Measurements from ENCODE around the gene HAPSTR1. TPM values are rescaled to one million over a fixed set of nuclear protein-coding genes. Genes with fewer than 3 reads are reported as not detected.

Gene HAPSTR1
- total RNA-seq, 1 experiment from 2014 or later: 41.4 TPM

GRCh38 chr16:9124908-9125584 lies 33.6 kb downstream of the HAPSTR1 start:
- H3K36me3 ChIP-seq: peaks cover 55% of the 10 kb centered on the region

GRCh38 chr16:9125658-9126505 lies 34.4 kb downstream of the HAPSTR1 start:
- H3K4me3 ChIP-seq: no peak overlapping the region
- H3K27me3 ChIP-seq: no peaks in the 10 kb centered on the region
- peaks cover 50% of the 10 kb centered on the region for H3K36me3 ChIP-seq
- H3K9me3 ChIP-seq: no peaks in the 10 kb centered on the region
- DNase-seq: no peak

More at GRCh38 chr16:9124908-9125584, 33.6 kb downstream of the HAPSTR1 start:
- Histone ChIP-seq H3K27me3 (no peaks in the 10 kb centered on the region), H3K4me3 (no peak overlapping the region), H3K9me3 (no peaks in the 10 kb centered on the region)
- no peak for DNase-seq

- no peak for DNase-seq
- H3K36me3 ChIP-seq: peaks cover 43% of the 10 kb centered on the region
- no peaks in the 10 kb centered on the region for H3K27me3 ChIP-seq
- H3K4me3 ChIP-seq: no peak overlapping the region
- no peaks in the 10 kb centered on the region for H3K9me3 ChIP-seq
These were observed 35.2 kb downstream of the HAPSTR1 start for GRCh38 chr16:9126609-9127008.

GRCh38 chr16:9128346-9129342 lies 37.2 kb downstream of the HAPSTR1 start:
- H3K4me3 ChIP-seq: no peak overlapping the region
- no peak for DNase-seq
- no peaks in the 10 kb centered on the region for H3K27me3 ChIP-seq
- H3K9me3 ChIP-seq: no peaks in the 10 kb centered on the region
- H3K36me3 ChIP-seq: peaks cover 23% of the 10 kb centered on the region

- Histone ChIP-seq H3K4me3 (no peak overlapping the region), H3K9me3 (no peaks in the 10 kb centered on the region), H3K36me3 (0 out of 2 replicates have a peak, but pooled peaks cover 3% of the 10 kb centered on the region), H3K27me3 (no peaks in the 10 kb centered on the region)
- no peak for DNase-seq
These were observed 42.9 kb downstream of the HAPSTR1 start for GRCh38 chr16:9134306-9134705.

GRCh38 chr16:9134739-9135138 lies 43.3 kb downstream of the HAPSTR1 start:
- Histone ChIP-seq H3K9me3 (no peaks in the 10 kb centered on the region), H3K4me3 (no peak overlapping the region), H3K27me3 (no peaks in the 10 kb centered on the region), H3K36me3 (peaks cover 4% of the 10 kb centered on the region; the same call in 1 of the 2 replicates)
- DNase-seq: peak; percentile 65

- H3K9me3 ChIP-seq: no peaks in the 10 kb centered on the region
- H3K27me3 ChIP-seq: no peaks in the 10 kb centered on the region
- no peak overlapping the region for H3K4me3 ChIP-seq
- peaks cover 7% of the 10 kb centered on the region; the same call in 1 of the 2 replicates for H3K36me3 ChIP-seq
- no peak for DNase-seq
These were observed 44.4 kb downstream of the HAPSTR1 start for GRCh38 chr16:9135797-9136196.

- H3K9me3 ChIP-seq: no peaks in the 10 kb centered on the region
- no peak overlapping the region for H3K4me3 ChIP-seq
- H3K36me3 ChIP-seq: peaks cover 7% of the 10 kb centered on the region; the same call in 1 of the 2 replicates
- DNase-seq: no peak
- no peaks in the 10 kb centered on the region for H3K27me3 ChIP-seq
These were observed 45.2 kb downstream of the HAPSTR1 start for GRCh38 chr16:9136596-9136995.

- H3K36me3 ChIP-seq: peaks cover 7% of the 10 kb centered on the region; the same call in 1 of the 2 replicates
These were observed 46.7 kb downstream of the HAPSTR1 start for GRCh38 chr16:9138021-9138680.

GRCh38 chr16:9138731-9139501 lies 47.5 kb downstream of the HAPSTR1 start:
- Histone ChIP-seq H3K9me3 (no peaks in the 10 kb centered on the region), H3K4me3 (no peak overlapping the region), H3K36me3 (peaks cover 7% of the 10 kb centered on the region; the same call in 1 of the 2 replicates), H3K27me3 (no peaks in the 10 kb centered on the region)
- peak; percentile 48 for DNase-seq

More at GRCh38 chr16:9138021-9138680, 46.7 kb downstream of the HAPSTR1 start:
- Histone ChIP-seq H3K27me3 (no peaks in the 10 kb centered on the region), H3K9me3 (no peaks in the 10 kb centered on the region), H3K4me3 (no peak overlapping the region)
- no peak for DNase-seq

- DNase-seq: no peak
- no peaks in the 10 kb centered on the region for H3K9me3 ChIP-seq
- no peaks in the 10 kb centered on the region for H3K27me3 ChIP-seq
- no peak overlapping the region for H3K4me3 ChIP-seq
- peaks cover 4% of the 10 kb centered on the region; the same call in 1 of the 2 replicates for H3K36me3 ChIP-seq
These were observed 48.5 kb downstream of the HAPSTR1 start for GRCh38 chr16:9139965-9140364.

Other genes with a start within 250 kb of the HAPSTR1 start
- gene CARHSP1, start 222.6 kb upstream of the HAPSTR1 start, total RNA-seq (2014; rRNA removed; shearing (Covaris generic); ENCODE audit: low replicate concordance): 120 and 208 TPM in 2 replicates
- not detected in 2 replicates for gene LITAFD, start 209.3 kb upstream of the HAPSTR1 start, total RNA-seq (2014; rRNA removed; shearing (Covaris generic); ENCODE audit: low replicate concordance)
- gene USP7, start 127.7 kb upstream of the HAPSTR1 start, total RNA-seq (2014; rRNA removed; shearing (Covaris generic); ENCODE audit: low replicate concordance): 16.2 and 23.3 TPM in 2 replicates